Measurements from ENCODE around the gene FGF18.
"Not testable (repeated sequence)": the region's sequence is repeated elsewhere in the genome, so short reads cannot be mapped to it uniquely, and the experiment has no call there.

FGF18 gene

DNA sequence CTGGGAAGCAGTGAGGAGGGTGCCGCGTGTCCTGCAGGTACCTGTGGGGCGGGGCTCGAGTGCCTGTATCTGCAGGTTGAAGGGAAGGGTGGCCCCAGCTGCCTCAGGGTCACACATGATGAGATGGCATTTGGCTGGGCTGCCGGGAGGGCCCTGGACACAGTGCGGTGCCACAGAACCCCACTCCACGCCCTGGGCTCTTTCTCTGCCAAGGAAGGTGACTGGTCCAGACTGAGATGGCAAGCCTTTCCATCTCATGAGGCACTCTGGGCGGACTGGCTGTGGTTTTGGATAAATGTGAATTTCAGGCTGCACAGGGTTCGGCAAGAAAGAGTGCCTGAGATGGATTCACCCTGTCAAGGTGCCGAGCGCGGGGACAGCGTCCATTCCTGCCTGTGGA, 69.4 kb downstream of the FGF18 start:
- in situ Hi-C loops (cut with MboI; ENCODE audit: low sequenced_read_pairs): no loop called here

GRCh38 chr5:171492781-171493180, 73.3 kb downstream of the FGF18 start:
- in situ Hi-C loops (cut with MboI; ENCODE audit: low sequenced_read_pairs): no loop called here

DNA sequence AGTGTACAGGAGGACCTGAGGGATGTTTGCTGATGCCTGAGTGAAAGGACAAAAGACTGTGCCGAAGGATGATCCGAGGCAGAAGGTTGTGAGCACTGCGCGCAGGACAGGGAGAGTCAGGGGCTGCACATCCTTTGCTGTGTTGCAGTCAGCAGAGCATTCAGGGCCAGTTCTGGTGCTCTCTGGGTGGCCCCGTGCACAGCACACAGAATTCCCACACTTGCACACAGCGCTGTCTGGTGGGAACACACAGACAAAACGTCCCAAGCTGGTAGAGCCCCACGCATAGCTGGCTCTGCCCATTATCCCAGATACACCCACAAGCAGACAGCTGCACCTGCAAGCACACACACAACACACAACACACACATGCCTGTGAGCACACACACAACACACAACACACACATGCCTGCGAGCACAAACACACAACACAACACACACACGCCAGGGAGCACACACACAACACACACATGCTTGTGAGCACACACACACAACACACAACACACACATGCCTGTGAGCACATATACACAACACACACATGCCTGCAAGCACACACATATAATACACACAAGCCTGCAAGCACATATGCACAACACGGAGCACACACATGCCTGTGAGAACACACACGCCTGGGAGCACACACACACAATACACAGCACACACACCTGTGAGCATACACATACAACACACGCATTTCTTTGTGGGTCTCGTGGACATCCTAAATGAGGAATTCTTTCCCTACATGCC, 74.4 kb downstream of the FGF18 start:
- in situ Hi-C loops (cut with MboI; ENCODE audit: low sequenced_read_pairs): no loop called here

DNA sequence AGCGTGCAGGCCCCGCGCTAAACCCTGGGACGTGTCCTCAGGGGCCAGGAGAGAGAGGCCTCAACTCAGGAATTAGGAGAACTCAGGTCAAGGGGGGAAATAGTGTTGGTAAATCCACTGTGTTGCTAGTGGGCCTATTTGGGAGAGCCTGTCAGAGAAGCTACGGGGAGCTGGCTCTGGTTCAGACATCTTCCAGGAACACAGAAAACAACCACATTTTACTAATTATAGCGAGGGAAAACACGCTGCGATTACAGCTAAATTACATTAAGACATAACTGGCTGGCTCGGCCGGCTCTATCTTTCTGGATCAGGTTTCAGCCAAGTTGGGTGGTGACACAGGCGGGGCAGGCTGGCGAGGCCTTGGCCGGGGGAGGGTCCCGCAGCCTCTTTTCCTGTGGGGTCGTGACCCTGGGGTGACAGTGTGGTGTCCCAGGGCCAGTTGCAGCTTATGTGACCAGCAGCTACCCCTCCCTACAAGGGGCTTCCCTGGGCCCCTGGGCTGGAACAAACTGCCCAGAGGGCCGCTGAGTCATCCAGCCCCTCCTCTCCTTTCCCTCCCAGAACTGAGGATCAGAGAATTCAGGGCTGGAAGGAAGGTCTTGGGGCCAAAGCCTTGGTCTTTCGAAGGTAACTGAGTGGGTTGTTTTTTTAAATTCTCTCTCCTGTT, 75.1 kb downstream of the FGF18 start:
- in situ Hi-C loops (cut with MboI; ENCODE audit: low sequenced_read_pairs): no loop called here

- in situ Hi-C loops (cut with MboI; ENCODE audit: low sequenced_read_pairs): no loop called here
Observed at GRCh38 chr5:171495122-171495700, 75.8 kb downstream of the FGF18 start.

DNA sequence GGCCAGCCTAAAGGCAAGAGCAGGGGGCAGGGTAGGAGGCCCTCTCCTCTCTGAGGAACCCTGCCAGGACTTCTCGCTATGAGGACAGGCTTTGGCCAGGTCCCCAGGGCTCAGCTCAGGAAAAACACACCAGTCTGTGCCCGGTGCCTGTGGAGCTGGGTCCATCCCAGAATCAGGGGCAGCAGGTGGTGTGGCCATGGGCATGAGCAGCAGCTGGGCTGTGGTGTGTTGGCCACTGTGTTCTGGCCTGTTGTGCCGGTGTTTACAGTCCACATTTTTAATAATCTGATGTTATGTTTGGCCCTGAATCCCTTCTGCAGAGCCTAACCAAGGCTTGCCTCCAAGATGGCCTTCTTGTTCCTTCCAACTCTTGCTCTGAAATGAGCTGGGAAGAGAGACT, 77.0 kb downstream of the FGF18 start:
- in situ Hi-C loops (cut with MboI; ENCODE audit: low sequenced_read_pairs): no loop called here

DNA sequence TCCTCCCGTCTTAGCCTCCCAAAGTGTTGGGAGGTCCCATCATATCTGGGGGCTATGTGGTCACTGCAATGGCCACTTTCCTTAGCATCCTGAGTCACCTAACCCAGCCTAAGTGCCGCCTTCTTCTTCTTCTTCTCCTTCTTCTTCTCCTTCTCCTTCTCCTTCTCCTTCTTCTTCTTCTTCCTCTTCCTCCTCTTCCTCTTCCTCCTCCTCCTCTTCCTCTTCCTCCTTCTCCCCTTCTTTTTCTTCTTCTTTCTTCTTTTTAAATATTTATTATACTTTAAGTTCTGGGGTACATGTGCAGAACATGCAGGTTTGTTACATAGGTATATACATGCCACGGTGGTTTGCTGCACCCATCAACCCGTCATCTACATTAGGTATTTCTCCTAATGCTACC, 78.0 kb downstream of the FGF18 start:
- in situ Hi-C loops (cut with MboI; ENCODE audit: low sequenced_read_pairs): not testable (repeated sequence)

GRCh38 chr5:171498166-171498565, 78.7 kb downstream of the FGF18 start:
- in situ Hi-C loops (cut with MboI; ENCODE audit: low sequenced_read_pairs): no loop called here

DNA sequence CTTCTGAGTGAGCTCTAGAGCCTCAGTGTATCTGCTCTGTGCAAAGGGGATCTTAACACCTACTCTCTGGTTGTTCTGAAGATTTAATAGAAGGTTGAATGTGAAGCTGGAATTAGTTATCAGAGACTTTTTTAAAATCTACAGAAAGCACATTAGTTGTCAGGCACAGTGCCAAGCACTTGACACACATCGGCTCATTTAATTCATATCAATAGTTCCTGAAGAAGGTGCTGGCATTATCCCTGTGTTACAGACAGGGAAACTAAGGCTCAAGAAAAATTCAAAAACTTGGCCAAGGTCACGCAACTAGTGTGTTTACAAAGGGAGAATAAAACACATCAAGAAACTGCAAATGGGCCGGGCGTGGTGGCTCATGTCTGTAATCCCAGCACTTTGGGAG, 80.2 kb downstream of the FGF18 start:
- in situ Hi-C loops (cut with MboI; ENCODE audit: low sequenced_read_pairs): no loop called here

- in situ Hi-C loops (cut with MboI; ENCODE audit: low sequenced_read_pairs): no loop called here
Observed at GRCh38 chr5:171505473-171506043, 86.1 kb downstream of the FGF18 start.

DNA sequence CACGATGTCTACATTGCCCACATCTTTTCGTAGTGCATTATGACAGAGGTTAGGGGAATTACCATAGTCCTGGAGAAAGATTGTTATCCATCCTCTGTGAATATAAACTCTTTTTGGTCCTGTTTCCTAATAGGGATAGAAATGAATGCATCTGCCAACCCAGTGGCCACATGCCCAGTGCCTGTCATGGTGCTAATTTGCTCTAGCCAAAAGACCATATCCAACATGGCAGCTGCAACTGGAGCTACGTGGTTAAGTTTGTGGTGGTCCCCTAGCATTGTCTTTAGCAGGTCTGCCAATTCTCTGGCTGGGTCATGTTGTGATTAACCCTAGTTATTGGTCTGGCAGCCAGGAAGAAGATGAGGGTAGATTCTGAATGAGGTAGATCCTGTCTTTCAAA, 87.5 kb downstream of the FGF18 start:
- in situ Hi-C loops (cut with MboI; ENCODE audit: low sequenced_read_pairs): no loop called here
